ENCODE data around the gene CHMP6.
"Not testable (repeated sequence)": the region's sequence is repeated elsewhere in the genome, so short reads cannot be mapped to it uniquely, and the experiment has no call there.

DNA sequence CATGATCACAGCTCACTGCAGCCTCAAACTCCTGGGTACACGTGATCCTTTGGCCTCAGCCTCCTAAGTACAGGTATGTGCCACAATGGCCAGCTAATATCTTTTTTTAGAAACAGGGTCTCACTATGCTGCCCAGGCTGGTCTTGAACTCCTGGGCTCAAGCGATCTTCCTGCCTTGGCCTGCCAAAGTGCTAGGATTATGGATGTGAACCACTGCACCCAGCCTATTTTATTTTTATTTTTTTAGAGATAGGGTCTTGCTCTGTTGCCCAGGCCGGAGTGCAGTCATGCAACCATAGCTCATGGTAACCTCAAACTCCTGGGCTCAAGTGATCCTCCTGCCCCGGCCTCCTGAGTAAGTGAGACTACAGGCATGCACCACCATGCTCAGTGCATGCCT is 25.7 kb downstream of the CHMP6 start:
- TF ChIP-seq, protein P1, sequence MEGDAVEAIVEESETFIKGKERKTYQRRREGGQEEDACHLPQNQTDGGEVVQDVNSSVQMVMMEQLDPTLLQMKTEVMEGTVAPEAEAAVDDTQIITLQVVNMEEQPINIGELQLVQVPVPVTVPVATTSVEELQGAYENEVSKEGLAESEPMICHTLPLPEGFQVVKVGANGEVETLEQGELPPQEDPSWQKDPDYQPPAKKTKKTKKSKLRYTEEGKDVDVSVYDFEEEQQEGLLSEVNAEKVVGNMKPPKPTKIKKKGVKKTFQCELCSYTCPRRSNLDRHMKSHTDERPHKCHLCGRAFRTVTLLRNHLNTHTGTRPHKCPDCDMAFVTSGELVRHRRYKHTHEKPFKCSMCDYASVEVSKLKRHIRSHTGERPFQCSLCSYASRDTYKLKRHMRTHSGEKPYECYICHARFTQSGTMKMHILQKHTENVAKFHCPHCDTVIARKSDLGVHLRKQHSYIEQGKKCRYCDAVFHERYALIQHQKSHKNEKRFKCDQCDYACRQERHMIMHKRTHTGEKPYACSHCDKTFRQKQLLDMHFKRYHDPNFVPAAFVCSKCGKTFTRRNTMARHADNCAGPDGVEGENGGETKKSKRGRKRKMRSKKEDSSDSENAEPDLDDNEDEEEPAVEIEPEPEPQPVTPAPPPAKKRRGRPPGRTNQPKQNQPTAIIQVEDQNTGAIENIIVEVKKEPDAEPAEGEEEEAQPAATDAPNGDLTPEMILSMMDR (IDR thresholded peaks at IDR 0.05 in 8 of 11, conservative IDR thresholded peaks at IDR 0.05 in 3 of 11) = not testable (repeated sequence)
- not testable (repeated sequence) for TF ChIP-seq POLR2AphosphoS5 (IDR thresholded peaks at IDR 0.05)
